Measurements from ENCODE around the gene TMEM59. TPM values are rescaled to one million over a fixed set of nuclear protein-coding genes. Genes with fewer than 3 reads are reported as not detected.

Gene TMEM59
- total RNA-seq, 1 experiment from 2014 or later, result 174 TPM

- ATAC-seq, result no peak
- in situ Hi-C loops (cut with HindIII; ENCODE audit: low pct_unique_long_range_greater_than_20kb, low sequenced_read_pairs) (no loop called here), intact Hi-C loops (cut with micrococcal nuclease; ENCODE audit: unreplicated experiment) (no loop called here)
- ChIA-PET POLR2A (no interaction called here), CTCF (no interaction called here)
- Histone ChIP-seq H3K4me1 (ENCODE audit: control insufficient read depth, insufficient read depth, low read length) (peaks cover 5% of the 10 kb centered on the region), H3K9me3 (ENCODE audit: control insufficient read depth, insufficient read depth, low read depth, low read length) (no peaks in the 10 kb centered on the region), H3K4me3 (ENCODE audit: low read depth in 2 of 2, low read length in 2 of 2) (no peak overlapping the region), H3K27me3 (ENCODE audit: control insufficient read depth, insufficient read depth, low read length) (no peaks in the 10 kb centered on the region), H3K36me3 (ENCODE audit: control insufficient read depth, insufficient read depth, low read length) (peaks cover 13% of the 10 kb centered on the region; the same call in 1 of the 2 replicates), H3K27ac (ENCODE audit: low read length) (no peak overlapping the region)
- TF ChIP-seq POLR2AphosphoS5 (IDR thresholded peaks at IDR 0.05; ENCODE audit: low read depth, low read length), result no peak
- TF ChIP-seq, protein P1, sequence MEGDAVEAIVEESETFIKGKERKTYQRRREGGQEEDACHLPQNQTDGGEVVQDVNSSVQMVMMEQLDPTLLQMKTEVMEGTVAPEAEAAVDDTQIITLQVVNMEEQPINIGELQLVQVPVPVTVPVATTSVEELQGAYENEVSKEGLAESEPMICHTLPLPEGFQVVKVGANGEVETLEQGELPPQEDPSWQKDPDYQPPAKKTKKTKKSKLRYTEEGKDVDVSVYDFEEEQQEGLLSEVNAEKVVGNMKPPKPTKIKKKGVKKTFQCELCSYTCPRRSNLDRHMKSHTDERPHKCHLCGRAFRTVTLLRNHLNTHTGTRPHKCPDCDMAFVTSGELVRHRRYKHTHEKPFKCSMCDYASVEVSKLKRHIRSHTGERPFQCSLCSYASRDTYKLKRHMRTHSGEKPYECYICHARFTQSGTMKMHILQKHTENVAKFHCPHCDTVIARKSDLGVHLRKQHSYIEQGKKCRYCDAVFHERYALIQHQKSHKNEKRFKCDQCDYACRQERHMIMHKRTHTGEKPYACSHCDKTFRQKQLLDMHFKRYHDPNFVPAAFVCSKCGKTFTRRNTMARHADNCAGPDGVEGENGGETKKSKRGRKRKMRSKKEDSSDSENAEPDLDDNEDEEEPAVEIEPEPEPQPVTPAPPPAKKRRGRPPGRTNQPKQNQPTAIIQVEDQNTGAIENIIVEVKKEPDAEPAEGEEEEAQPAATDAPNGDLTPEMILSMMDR (IDR thresholded peaks at IDR 0.05), result no peak
- TF ChIP-seq TCF7L2 (IDR thresholded peaks at IDR 0.05; ENCODE audit: low read depth, low read length), result no peak
- TF ChIP-seq, protein P2, sequence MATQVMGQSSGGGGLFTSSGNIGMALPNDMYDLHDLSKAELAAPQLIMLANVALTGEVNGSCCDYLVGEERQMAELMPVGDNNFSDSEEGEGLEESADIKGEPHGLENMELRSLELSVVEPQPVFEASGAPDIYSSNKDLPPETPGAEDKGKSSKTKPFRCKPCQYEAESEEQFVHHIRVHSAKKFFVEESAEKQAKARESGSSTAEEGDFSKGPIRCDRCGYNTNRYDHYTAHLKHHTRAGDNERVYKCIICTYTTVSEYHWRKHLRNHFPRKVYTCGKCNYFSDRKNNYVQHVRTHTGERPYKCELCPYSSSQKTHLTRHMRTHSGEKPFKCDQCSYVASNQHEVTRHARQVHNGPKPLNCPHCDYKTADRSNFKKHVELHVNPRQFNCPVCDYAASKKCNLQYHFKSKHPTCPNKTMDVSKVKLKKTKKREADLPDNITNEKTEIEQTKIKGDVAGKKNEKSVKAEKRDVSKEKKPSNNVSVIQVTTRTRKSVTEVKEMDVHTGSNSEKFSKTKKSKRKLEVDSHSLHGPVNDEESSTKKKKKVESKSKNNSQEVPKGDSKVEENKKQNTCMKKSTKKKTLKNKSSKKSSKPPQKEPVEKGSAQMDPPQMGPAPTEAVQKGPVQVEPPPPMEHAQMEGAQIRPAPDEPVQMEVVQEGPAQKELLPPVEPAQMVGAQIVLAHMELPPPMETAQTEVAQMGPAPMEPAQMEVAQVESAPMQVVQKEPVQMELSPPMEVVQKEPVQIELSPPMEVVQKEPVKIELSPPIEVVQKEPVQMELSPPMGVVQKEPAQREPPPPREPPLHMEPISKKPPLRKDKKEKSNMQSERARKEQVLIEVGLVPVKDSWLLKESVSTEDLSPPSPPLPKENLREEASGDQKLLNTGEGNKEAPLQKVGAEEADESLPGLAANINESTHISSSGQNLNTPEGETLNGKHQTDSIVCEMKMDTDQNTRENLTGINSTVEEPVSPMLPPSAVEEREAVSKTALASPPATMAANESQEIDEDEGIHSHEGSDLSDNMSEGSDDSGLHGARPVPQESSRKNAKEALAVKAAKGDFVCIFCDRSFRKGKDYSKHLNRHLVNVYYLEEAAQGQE (IDR thresholded peaks at IDR 0.05; ENCODE audit: insufficient read depth in 1 of 2, low read depth in 2 of 2, low read length in 1 of 2), result no peak
- no peak for TF ChIP-seq SIN3A (IDR thresholded peaks at IDR 0.05; ENCODE audit: borderline replicate concordance, insufficient read depth, low read depth, low read length)
- no peak for DNase-seq (ENCODE audit: low read depth, low spot score)
- BruUV-seq (replicated peaks), result no TSS peak
These were observed 11.2 kb downstream of the TMEM59 start for GRCh38 chr1:54041806-54042205.

DNA sequence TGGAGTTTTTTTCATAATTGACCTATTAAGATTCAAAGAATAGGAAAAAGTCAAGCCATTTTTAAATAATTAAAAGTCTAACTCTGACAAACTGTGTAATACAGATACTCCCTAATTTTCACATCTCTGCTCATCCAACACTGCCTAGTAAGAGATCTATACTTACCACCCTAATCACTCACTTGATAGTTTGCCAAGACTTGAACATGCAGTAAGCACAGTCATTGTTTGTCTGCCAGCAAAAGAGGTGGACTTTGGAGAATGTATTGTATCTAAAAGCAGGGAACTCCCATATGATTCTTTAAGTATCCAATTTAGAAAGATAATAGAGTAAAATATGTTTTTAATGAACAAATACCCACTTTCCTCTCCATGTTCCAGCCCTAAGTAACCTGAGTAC lies 15.5 kb downstream of the TMEM59 start:
- no peak for DNase-seq (ENCODE audit: low read depth, low spot score)
- in situ Hi-C loops (cut with HindIII; ENCODE audit: low pct_unique_long_range_greater_than_20kb, low sequenced_read_pairs) (no loop called here), intact Hi-C loops (cut with micrococcal nuclease; ENCODE audit: unreplicated experiment) (no loop called here)
- Histone ChIP-seq H3K9me3 (ENCODE audit: control insufficient read depth, insufficient read depth, low read depth, low read length) (no peaks in the 10 kb centered on the region), H3K4me1 (ENCODE audit: control insufficient read depth, insufficient read depth, low read length) (no peaks in the 10 kb centered on the region), H3K36me3 (ENCODE audit: control insufficient read depth, insufficient read depth, low read length) (peaks cover 9% of the 10 kb centered on the region; the same call in 1 of the 2 replicates), H3K4me3 (ENCODE audit: low read depth in 2 of 2, low read length in 2 of 2) (no peak overlapping the region), H3K27me3 (ENCODE audit: control insufficient read depth, insufficient read depth, low read length) (no peaks in the 10 kb centered on the region), H3K27ac (ENCODE audit: low read length) (no peak overlapping the region)
- ChIA-PET POLR2A (no interaction called here), CTCF (no interaction called here)
- no peak for ATAC-seq
- no peak for TF ChIP-seq TCF7L2 (IDR thresholded peaks at IDR 0.05; ENCODE audit: low read depth, low read length)
- TF ChIP-seq, protein P2 (IDR thresholded peaks at IDR 0.05; ENCODE audit: insufficient read depth in 1 of 2, low read depth in 2 of 2, low read length in 1 of 2), result no peak
- TF ChIP-seq POLR2AphosphoS5 (IDR thresholded peaks at IDR 0.05; ENCODE audit: low read depth, low read length), result no peak
- TF ChIP-seq, protein P1 (IDR thresholded peaks at IDR 0.05), result no peak
- TF ChIP-seq SIN3A (IDR thresholded peaks at IDR 0.05; ENCODE audit: borderline replicate concordance, insufficient read depth, low read depth, low read length), result no peak
- BruUV-seq (replicated peaks), result no TSS peak

Measured in Panc1 (cell line).